H54 (cell line): ENCODE measurements around the gene ITGB4.

Experiments used
- DNase-seq: peaks from one replicate; pipeline ENCODE4 v3.0.0; 2011; ENCODE audit warnings: low spot score, mixed read lengths; ENCODE audit not compliant: insufficient read length
- FAIRE-seq: peaks from 3 replicates; lab custom pipeline; 2011; peaks lifted over from hg19 to GRCh38; lab: Jason Lieb, UNC
- POLR2A ChIP-seq: IDR thresholded peaks from 2 replicates; pipeline ENCODE4 v1.6.1; 2011; ENCODE audit warnings: low read depth, mild to moderate bottlenecking, low read length

The ITGB4 gene

DNA sequence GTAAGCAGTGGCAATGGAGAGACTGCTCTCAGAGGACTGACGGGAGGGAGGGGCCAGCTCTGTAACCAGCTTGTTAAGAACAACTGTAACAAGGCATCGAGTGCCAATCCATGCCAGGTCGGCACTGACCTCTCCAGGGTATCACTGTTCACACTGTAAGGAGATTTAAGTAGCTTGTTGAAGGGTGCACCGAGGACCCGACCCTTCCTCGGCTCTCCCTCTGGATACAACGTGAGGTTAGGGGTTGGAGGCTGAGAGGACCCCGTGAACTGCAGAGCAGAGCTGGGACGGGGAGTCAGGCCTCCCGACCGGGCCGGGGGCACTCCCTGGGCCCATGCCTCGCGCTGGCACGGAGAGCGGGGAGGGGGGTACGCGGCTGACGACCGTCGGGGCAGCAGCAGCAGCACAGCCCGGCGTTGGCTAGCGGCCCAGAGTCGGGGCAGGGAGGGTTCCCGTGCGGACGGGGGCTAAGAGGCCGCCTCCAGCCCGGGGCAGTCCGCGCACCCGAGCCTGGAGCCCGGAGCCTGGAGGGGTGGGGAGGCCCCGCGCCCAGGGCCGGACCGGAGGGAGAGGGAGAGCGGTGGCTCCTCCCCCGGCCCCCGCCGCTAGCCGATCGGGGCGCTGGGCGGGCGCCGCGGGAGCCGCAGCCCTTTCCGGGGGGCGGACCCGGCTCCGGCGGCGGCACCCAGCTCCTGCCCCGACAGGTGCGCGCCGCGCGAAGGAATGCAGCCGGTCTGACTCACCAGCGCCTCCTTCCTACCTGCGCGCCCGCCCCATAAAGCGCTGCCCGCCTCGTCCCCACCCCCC lies at the start of gene ITGB4:
ITGB4 (plus strand) TSS at position 804 of the 807 bp plus-strand sequence. CDS start 3,245 bp downstream, outside the sequence.
- no peak for FAIRE-seq
- no peak for DNase-seq
- TF ChIP-seq POLR2A = peak; percentile 5; the same call in 1 of the 2 replicates

DNA sequence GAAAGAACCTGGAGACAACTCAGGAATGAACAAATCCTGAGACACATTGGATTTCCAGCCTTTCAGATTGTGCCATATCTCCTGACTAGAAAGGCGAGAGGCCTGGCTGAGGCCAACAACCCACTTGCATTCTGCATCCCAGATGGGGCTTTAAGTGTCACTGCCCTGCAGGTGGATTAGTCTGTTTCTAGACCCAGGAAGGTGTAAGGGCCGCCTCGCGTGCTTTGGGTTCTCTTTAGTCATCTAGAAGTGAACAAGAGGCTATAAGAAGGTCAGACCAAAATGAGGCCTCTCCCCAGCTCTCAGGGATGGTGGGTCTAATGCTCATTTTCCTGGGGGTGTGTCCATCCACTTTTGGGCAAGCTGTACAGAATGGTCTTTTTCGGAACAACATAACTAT lies 49.2 kb upstream of the ITGB4 start:
- DNase-seq (no peak), FAIRE-seq (no peak)
- no peak for TF ChIP-seq POLR2A

DNA sequence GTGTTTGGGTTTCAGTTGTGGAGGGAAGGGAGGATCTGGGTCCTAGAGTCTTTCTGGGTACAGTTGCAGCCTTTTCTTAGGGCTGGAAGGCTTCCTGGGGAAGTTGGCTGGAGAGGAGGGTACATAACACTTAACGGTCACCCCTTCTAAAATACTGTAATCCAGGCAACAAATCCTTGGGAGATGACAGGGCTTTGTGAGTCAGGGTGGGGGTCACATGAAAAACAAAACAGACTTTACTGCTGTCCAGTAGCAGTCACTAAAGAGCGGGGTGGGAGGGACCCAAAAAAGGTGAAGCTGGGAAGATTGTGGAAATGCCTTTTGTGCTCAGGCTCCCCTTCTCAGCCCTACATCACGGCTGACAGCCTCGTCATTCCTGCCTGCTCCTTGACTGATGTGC lies 47.8 kb upstream of the ITGB4 start:
- FAIRE-seq (peak; percentile 91), DNase-seq (peak; percentile 72)
- TF ChIP-seq POLR2A = no peak

DNA sequence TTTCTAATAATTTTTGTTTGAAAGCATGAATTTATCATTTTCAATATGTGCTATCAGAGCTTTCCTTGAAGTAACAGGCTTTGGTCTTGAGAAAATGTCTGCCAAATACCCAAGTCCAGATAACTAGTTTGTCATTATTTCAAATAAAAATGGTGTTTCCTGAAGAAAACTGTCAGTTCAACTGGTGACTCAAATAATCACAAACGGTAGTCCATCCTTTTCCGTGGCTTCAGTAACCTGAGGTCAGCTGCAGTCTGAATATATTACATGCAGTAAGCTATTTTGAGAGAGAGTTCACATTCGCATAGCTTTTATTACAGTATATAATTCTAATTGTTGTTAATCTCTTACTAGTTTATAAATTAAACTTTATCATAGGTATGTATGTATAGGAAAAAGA lies 44.8 kb upstream of the ITGB4 start:
- no peak for TF ChIP-seq POLR2A
- no peak for FAIRE-seq
- no peak for DNase-seq

DNA sequence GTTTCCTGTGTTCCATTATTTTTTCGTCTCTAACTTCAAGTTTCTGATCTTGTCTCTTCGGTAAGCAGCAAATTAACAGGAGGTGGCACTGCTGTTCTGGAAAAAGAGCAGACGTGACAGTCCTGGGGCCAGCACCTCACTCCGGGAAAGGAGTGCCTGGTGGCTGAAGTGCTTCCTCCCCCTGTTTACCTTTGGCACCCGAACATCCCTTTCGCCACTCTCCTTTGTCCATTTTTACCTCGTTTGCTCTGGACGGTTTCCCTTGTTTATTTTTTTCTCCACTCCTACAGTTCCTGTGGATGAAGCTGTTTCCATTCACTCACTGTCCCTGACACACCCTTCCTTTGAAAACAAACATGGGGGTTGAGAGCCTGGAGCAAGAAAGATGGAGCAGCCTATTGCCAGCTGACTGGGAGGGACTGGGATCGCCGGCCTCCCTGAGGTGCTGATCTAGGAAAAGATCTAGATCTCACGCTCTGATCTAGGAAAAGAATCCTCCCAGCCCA lies 41.5 kb upstream of the ITGB4 start:
- TF ChIP-seq POLR2A = no peak
- no peak for FAIRE-seq
- no peak for DNase-seq

DNA sequence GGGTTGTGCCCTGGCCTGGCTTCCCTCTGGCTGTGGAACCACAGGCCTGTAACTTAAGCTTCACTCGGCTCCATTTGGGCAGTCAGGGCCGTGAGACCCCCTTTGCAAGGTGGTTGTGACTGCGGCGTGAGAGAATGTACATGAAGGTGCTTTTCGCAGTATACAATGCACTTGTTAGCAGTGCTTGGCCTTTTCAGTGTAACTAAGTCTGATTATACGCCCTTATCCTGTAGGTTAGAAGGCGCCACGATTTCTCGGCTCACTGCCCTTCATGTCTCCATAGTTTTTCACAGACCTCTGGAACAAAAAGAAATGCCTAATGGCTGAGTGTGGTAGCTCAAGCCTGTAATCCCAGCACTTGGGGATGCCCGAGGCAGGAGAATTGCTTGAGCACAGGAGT lies 40.8 kb upstream of the ITGB4 start:
- DNase-seq = no peak
- no peak for FAIRE-seq
- no peak for TF ChIP-seq POLR2A

DNA sequence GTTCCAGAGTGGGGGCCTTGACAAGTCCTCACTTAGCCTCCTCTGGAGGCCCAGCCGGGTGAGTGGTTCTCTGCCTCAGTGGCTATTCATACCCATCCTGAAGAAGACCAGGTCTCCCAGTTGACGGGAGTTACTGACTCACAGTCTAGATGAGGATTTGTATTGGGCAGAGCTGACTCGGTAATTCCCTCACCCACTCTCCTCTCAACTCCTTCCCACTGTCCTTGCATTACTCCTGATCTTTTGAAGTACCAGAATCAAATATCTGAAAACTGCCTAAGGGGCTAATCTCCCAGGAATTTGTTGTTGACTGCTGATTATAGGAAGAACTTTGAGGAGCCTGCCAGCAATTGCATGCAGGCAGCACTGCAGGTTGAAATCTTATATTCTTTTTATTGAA lies 40.0 kb upstream of the ITGB4 start:
- DNase-seq (no peak), FAIRE-seq (no peak)
- no peak for TF ChIP-seq POLR2A

DNA sequence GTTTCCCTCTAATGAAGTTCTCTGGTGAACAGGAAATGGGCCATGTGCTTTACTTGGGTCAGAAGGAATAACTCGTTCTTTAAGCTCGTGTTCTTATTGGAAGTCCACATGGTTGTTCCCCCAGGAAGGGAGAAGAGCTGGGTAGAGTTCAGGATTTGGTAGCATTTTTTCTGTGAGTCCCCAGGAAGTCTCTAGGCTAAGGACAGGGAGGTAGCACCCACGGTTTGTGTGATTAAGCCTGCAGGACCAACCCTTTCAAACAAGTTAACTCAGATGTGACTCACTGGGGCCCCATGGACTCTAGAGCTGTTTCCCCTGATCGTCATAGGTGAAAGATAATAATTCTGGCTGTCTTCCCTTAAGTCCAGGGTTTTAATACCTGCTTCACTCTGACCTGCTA lies 37.7 kb upstream of the ITGB4 start:
- peak; percentile 36 for FAIRE-seq
- DNase-seq = peak; percentile 78
- TF ChIP-seq POLR2A = no peak

DNA sequence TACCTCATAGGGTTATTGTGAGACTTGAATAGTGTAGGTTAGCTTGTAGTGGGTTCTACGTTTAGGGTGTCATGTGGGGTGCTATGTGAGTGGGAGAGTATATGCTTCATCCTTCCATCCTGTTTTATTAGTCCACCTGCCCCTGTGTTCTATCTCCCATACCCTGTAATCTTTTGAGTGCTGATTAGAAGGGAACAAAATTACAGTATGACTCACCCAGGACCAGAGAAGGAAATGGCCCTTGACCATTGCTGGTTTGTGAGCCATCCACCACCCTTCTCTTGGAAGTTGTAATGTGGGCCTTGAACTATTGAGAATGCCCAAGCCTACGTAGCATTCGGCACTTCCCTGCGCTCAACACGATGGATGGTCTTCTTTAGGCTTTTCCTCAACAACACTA lies 37.0 kb upstream of the ITGB4 start:
- FAIRE-seq (no peak), DNase-seq (no peak)
- no peak for TF ChIP-seq POLR2A

DNA sequence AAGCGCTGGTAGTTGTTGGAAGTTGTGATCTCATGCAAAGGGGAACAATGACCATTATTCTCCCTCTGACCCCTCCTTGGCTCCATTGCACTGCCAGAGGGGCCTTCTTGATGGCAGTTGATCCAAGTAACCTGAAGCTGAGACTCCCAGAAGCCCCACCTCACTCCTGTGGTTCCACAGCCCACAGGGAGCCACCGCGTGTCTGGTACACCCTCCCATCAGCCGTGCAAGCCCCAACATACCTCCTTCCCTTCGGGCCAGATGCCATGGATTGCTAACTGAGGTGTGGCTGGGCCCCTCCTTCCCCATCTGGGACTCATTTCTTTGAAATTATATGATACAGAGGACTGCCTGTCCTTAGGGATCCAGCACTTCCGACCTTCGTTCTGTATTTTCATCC lies 36.3 kb upstream of the ITGB4 start:
- no peak for TF ChIP-seq POLR2A
- DNase-seq (no peak), FAIRE-seq (no peak)

DNA sequence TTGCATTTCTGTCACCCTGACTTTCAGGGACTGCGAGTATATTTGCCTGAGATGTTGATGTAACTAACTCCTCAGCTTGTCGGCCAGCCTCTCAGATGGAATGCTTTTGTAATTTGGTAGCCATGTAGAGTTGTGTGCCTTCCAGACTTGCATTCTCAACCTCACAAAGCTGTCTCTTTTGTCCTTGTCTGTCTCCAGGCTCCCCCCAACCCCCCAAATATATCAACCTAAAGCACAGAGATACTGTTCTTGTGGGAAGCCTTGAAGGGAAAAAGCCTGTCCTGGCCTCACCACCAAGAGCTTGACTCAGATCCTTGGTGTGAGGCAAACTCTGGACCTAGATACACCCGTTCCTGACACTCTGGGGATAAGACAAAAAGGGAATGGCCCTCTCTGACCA lies 35.8 kb upstream of the ITGB4 start:
- FAIRE-seq (no peak), DNase-seq (no peak)
- TF ChIP-seq POLR2A = no peak

DNA sequence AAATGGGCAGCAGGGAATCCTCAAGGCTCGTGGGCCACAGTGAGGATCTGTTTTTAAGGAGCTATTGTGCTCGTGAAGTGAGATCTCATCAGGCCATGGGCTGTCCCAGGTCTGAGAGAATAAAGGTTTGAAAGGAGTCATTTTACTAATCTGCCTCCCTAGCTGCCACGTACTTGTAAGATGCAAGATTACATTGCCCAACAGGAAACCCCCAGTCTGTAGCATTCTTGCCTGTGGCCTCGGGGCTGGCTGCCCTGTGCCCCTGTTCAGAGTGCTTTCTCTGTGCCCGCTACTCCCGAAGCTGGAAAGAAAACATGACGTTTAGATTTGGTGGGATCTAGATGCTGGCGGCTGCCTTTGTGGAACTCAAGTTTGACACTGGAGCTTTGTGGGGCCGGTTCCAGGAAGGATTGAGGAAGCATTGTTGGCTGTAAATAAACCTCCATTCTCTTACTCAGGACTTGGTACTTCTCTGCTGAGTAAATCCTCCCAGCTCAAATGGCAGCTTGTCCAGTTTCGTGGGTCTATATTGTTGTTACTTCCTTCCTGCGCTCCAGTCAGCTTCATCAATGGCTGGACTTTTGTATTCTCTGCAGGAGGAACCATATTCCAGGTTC lies 32.9 kb upstream of the ITGB4 start:
- FAIRE-seq (no peak), DNase-seq (no peak)
- no peak for TF ChIP-seq POLR2A

DNA sequence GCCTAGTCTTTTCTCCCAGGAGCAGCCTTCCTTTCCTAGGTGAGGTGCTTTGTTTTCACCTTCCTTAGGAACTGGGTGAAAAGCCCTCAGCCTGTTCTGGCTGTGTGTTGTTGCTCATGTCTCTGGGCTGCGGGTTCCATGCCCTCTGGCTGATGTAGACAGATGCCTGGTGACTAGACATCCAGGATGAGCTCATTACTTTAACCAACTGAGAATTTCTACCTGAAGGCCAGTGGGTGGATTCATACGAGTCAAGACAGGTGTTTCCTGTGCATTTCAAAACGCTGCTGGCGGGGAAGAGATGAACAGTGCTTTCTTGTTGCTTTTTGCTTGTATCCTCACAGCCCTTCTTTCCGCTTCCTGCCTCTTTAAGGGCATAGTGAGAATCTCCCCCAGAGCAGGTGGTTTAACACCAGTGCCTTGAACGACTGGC lies 31.8 kb upstream of the ITGB4 start:
- DNase-seq = no peak
- no peak for TF ChIP-seq POLR2A
- FAIRE-seq = no peak

DNA sequence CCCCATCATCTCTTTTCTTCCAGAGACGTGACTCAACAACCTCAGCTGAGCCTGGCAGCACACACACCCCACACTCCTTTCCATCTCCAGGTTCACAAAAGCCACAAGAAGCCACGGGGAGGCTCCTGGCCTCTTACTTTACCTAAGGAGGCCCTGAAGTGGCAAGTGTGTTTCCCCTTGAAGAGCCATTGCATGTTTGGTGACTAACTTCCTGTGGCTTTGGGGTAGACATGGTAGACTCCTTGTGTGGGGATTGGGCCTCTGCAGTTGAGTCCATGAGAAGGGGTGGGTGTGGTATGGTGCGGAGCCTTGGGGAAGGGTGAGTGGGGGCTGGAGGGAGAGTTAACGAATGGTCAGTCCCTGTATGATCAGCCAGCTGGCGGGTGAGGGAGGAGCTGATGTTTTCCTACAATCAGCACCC lies 29.9 kb upstream of the ITGB4 start:
- DNase-seq (peak; percentile 69), FAIRE-seq (no peak)
- TF ChIP-seq POLR2A = no peak

DNA sequence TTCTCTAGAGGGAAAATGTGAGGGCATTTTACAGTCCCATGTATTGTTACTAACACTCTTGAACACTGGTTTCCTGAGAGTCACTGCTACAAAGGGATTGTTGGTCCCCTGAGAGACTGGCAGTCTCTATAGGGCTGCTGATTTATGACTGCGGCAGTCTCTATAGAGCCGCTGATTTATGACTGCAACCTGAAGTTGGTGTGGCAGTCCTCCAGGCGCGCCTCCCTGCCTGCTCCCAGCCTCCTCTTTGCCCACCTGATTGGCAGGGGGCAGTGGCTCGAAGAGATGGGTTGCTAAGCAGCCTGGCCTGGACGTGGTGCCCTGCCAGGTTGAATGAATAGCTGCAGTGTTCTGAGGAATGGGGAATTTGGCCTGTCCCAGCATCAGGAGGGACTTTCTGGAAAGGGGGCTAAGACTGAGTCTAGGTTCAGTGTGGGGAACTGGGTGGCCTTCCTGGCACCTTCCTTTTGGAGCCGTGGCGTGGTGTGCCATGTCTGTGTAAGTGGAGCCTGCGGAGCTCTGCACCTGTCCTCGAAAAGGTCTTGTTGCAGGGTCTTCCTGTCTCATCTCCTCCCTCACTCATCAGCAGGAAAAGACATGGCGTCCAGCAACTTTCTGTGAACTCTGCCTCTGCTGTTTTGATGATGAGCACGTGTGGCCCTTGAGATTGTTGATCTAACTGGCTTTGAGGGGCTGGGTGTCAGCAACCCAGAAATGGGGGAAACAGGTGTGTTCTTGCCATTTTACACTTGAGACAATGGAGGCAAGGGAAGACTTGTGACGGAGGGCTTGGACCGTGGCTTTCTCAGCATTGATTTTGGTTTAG lies 29.2 kb upstream of the ITGB4 start:
- no peak for TF ChIP-seq POLR2A
- no peak for FAIRE-seq
- DNase-seq = no peak
